HepG2 (cell line): Measurements from ENCODE around the gene PHKG1. TPM values are rescaled to one million over a fixed set of nuclear protein-coding genes. Genes with fewer than 3 reads are reported as not detected.

Experiments used
- AGO1 ChIP-seq: fragments of 200-400 bp; formaldehyde crosslinking; IDR thresholded peaks from 2 replicates; pipeline ENCODE4 v1.6.1; 2017; ENCODE audit warnings: mild to moderate bottlenecking, low read depth, low read length, moderate library complexity; ENCODE audit not compliant: poor library complexity, severe bottlenecking
- CEBPB ChIP-seq: IDR thresholded peaks from 2 replicates; pipeline ENCODE4 v1.6.1; 2011; ENCODE audit warnings: low read depth, low read length, improper control_type of control experiment, borderline replicate concordance
- DMAP1 ChIP-seq: IDR thresholded peaks from 2 replicates; pipeline ENCODE4 v1.6.1; 2016
- JARID2 ChIP-seq: sonication (generic); formaldehyde crosslinking; IDR thresholded peaks from 2 replicates; pipeline ENCODE4 v1.8.1; 2023; ENCODE audit warnings: missing genetic modification reagents, inconsistent platforms; ENCODE audit not compliant: insufficient replicate concordance
- KLF9 ChIP-seq: IDR thresholded peaks from 2 replicates; pipeline ENCODE4 v1.6.1; 2016; ENCODE audit warnings: low read depth
- MYC ChIP-seq: sonication (generic); formaldehyde crosslinking; IDR thresholded peaks from 2 replicates; pipeline ENCODE4 v1.9.0; 2021; ENCODE audit warnings: missing genetic modification reagents, borderline replicate concordance
- NAIF1 ChIP-seq: sonication (generic); formaldehyde crosslinking; IDR thresholded peaks from 2 replicates; pipeline ENCODE4 v1.5.0; 2020; ENCODE audit warnings: mild to moderate bottlenecking, missing genetic modification reagents, borderline replicate concordance
- RORA ChIP-seq: sonication (generic); formaldehyde crosslinking; IDR thresholded peaks from 2 replicates; pipeline ENCODE4 v1.5.0; 2020; ENCODE audit warnings: mild to moderate bottlenecking, missing genetic modification reagents, moderate library complexity
- ZBTB3 ChIP-seq: sonication (generic); formaldehyde crosslinking; IDR thresholded peaks from 2 replicates; pipeline ENCODE4 v1.4.0; 2020; ENCODE audit warnings: low read depth, mild to moderate bottlenecking, moderate library complexity, missing genetic modification reagents, borderline replicate concordance
- ZMYM4 ChIP-seq: sonication (generic); formaldehyde crosslinking; IDR thresholded peaks from 2 replicates; pipeline ENCODE4 v1.8.1; 2023; ENCODE audit warnings: mild to moderate bottlenecking, missing genetic modification reagents
- ZNF20 ChIP-seq: sonication (generic); formaldehyde crosslinking; IDR thresholded peaks from 2 replicates; pipeline ENCODE4 v1.4.0; 2020; ENCODE audit warnings: mild to moderate bottlenecking, moderate library complexity, missing genetic modification reagents
- ZNF3 ChIP-seq: IDR thresholded peaks from 2 replicates; pipeline ENCODE4 v1.7.0; 2017; ENCODE audit warnings: inconsistent platforms
- ZNF781 ChIP-seq: sonication (generic); formaldehyde crosslinking; IDR thresholded peaks from 2 replicates; pipeline ENCODE4 v1.5.1; 2020; ENCODE audit warnings: borderline replicate concordance, mild to moderate bottlenecking, missing genetic modification reagents; ENCODE audit errors: not compliant biosample characterization
- polyA plus RNA-seq, 8 experiments: library from polyadenylated mRNA; depleted of rRNA in 3 of 8; stranded (reverse) in 7 of 8; unstranded in 1 of 8; fragments of >200 nt; fragmentation: Illumina TruSeq in 4 of 8; extraction: Trizol in 4 of 8; gene quantifications; 2 replicates each; pipeline versions ENCODE4 v1.2.1 to v1.2.3, GENCODE V29; 2011 to 2016; ENCODE audit warnings: low read depth in 4 of 8, missing spikeins in 1 of 8, mixed read lengths in 1 of 8; ENCODE audit not compliant: insufficient read depth in 1 of 8
- total RNA-seq, 5 experiments: library from RNA; depleted of rRNA; stranded (reverse); fragments of >200 nt; fragmentation: Illumina TruSeq; extraction: Trizol; gene quantifications; 2 replicates each; pipeline ENCODE4 v1.2.3, GENCODE V29; 2016; ENCODE audit warnings: low read depth in 1 of 5
- TF ChIP-seq, protein P1 (sequence below), 2 experiments: sonication (generic) in 1 of 2; formaldehyde crosslinking in 1 of 2; IDR thresholded peaks; 2 replicates each; pipeline versions ENCODE4 v1.4.0 to v1.6.1; 2016 to 2020; ENCODE audit warnings: borderline replicate concordance in 1 of 2, low read depth in 1 of 2, mild to moderate bottlenecking in 1 of 2, missing genetic modification reagents in 1 of 2
- TF ChIP-seq, protein P2 (sequence below): sonication (generic); formaldehyde crosslinking; IDR thresholded peaks from 2 replicates; pipeline ENCODE4 v1.5.0; 2020; ENCODE audit warnings: mild to moderate bottlenecking, missing genetic modification reagents
- TF ChIP-seq, protein P3 (sequence below): sonication (generic); formaldehyde crosslinking; IDR thresholded peaks from 2 replicates; pipeline ENCODE4 v1.4.0; 2020; ENCODE audit warnings: mild to moderate bottlenecking, missing genetic modification reagents
- TF ChIP-seq, protein P4 (sequence below): sonication (generic); IDR thresholded peaks from 2 replicates; pipeline ENCODE4 v1.6.1; 2016; ENCODE audit warnings: low read depth, borderline replicate concordance
- TF ChIP-seq, protein P5 (sequence below): sonication (generic); formaldehyde crosslinking; IDR thresholded peaks from 2 replicates; pipeline ENCODE4 v1.8.0; 2022; ENCODE audit warnings: missing genetic modification reagents, mild to moderate bottlenecking, borderline replicate concordance

PHKG1 gene
- total and polyA plus RNA-seq, 2 of the 13 experiments (the other 11 are each of a cell fraction or from before 2014, with no cell fraction given), result 0.44 to 0.71 TPM

DNA sequence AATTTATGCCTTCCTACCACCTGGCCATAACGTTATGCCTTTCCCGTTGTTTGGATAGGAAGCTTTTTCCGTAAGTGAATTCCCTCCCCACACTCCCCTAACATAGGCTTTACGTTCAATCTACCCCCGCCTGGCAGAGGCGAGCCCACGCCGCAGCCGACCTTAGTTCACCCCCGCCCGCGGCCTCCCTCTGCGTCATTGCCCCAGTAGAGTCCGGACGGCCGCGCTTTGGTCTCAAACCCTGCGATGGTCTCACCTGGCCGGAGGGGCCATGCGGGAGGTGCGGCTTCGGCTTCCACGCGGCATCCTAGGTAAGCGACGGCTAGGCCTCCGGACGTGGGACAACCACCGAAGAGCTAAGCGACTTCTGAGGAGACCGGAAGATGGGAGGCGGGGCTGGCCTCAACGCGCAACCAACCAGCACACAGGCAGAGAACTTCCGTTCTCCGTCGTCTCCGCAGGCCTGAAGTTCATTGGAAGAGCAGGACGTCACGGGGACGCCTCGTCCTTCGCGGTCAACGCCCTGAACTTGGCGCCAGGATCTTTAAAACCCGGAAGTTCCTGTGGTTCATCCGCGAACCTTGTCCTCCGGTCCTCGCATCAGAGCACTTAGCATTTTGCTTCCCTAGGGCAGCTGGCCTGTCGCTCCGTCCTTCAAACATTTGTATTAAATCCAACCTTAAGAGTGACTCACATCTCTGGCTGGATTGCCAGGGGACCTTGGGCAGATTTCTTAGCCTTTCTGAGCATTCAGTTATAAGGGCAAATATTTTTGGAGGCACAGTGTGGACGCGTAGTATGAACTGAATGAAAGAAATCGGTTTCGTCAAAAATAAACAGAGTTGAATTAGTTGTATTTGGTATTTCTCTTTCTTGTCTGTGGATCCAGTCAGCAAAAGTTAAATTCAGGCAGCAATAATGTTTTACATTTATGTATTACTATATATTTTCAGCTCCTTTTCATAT lies 13.6 kb upstream of the PHKG1 start, which contains the start of gene CHCHD2 (continued):
- TF ChIP-seq, protein P1, sequence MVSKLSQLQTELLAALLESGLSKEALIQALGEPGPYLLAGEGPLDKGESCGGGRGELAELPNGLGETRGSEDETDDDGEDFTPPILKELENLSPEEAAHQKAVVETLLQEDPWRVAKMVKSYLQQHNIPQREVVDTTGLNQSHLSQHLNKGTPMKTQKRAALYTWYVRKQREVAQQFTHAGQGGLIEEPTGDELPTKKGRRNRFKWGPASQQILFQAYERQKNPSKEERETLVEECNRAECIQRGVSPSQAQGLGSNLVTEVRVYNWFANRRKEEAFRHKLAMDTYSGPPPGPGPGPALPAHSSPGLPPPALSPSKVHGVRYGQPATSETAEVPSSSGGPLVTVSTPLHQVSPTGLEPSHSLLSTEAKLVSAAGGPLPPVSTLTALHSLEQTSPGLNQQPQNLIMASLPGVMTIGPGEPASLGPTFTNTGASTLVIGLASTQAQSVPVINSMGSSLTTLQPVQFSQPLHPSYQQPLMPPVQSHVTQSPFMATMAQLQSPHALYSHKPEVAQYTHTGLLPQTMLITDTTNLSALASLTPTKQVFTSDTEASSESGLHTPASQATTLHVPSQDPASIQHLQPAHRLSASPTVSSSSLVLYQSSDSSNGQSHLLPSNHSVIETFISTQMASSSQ (IDR thresholded peaks at IDR 0.05; ENCODE audit: low read depth), result no peak
- TF ChIP-seq, protein P1 (CRISPR knock-in tag; IDR thresholded peaks at IDR 0.05; ENCODE audit: borderline replicate concordance), result peak; percentile 49; the same call in 1 of the 2 replicates
- no peak for TF ChIP-seq ZNF20 (CRISPR knock-in tag)
- peak; percentile 64 for TF ChIP-seq NAIF1 (CRISPR knock-in tag)
- TF ChIP-seq ZMYM4 (CRISPR knock-in tag), result peak; percentile 95
- TF ChIP-seq RORA (CRISPR knock-in tag), result no peak
- TF ChIP-seq AGO1, result no peak
- TF ChIP-seq, protein P2, sequence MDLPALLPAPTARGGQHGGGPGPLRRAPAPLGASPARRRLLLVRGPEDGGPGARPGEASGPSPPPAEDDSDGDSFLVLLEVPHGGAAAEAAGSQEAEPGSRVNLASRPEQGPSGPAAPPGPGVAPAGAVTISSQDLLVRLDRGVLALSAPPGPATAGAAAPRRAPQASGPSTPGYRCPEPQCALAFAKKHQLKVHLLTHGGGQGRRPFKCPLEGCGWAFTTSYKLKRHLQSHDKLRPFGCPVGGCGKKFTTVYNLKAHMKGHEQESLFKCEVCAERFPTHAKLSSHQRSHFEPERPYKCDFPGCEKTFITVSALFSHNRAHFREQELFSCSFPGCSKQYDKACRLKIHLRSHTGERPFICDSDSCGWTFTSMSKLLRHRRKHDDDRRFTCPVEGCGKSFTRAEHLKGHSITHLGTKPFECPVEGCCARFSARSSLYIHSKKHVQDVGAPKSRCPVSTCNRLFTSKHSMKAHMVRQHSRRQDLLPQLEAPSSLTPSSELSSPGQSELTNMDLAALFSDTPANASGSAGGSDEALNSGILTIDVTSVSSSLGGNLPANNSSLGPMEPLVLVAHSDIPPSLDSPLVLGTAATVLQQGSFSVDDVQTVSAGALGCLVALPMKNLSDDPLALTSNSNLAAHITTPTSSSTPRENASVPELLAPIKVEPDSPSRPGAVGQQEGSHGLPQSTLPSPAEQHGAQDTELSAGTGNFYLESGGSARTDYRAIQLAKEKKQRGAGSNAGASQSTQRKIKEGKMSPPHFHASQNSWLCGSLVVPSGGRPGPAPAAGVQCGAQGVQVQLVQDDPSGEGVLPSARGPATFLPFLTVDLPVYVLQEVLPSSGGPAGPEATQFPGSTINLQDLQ (CRISPR knock-in tag), result no peak
- TF ChIP-seq, protein P3, sequence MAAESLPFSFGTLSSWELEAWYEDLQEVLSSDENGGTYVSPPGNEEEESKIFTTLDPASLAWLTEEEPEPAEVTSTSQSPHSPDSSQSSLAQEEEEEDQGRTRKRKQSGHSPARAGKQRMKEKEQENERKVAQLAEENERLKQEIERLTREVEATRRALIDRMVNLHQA (CRISPR knock-in tag), result no peak
- peak; percentile 90 for TF ChIP-seq DMAP1 (CRISPR knock-in tag)
- peak; percentile 95 for TF ChIP-seq MYC
- TF ChIP-seq ZNF3 (CRISPR knock-in tag), result no peak
- TF ChIP-seq CEBPB, result no peak
- no peak for TF ChIP-seq KLF9 (CRISPR knock-in tag)
- TF ChIP-seq JARID2 (CRISPR knock-in tag), result no peak
- peak; percentile 65 for TF ChIP-seq ZNF781 (CRISPR knock-in tag)
- TF ChIP-seq, protein P4, sequence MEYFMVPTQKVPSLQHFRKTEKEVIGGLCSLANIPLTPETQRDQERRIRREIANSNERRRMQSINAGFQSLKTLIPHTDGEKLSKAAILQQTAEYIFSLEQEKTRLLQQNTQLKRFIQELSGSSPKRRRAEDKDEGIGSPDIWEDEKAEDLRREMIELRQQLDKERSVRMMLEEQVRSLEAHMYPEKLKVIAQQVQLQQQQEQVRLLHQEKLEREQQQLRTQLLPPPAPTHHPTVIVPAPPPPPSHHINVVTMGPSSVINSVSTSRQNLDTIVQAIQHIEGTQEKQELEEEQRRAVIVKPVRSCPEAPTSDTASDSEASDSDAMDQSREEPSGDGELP, result peak; percentile 37; the same call in 1 of the 2 replicates
- TF ChIP-seq ZBTB3 (CRISPR knock-in tag), result no peak
- TF ChIP-seq, protein P5, sequence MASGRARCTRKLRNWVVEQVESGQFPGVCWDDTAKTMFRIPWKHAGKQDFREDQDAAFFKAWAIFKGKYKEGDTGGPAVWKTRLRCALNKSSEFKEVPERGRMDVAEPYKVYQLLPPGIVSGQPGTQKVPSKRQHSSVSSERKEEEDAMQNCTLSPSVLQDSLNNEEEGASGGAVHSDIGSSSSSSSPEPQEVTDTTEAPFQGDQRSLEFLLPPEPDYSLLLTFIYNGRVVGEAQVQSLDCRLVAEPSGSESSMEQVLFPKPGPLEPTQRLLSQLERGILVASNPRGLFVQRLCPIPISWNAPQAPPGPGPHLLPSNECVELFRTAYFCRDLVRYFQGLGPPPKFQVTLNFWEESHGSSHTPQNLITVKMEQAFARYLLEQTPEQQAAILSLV (CRISPR knock-in tag), result peak; percentile 50; the same call in 1 of the 2 replicates
